T-helper 2 cell treated with Interferon-gamma antibody and Interleukin-4, amounts not matched to agents 5 μg/mL and 100 μg/mL, for 36 hours (primary cell): ENCODE measurements around the gene SUCNR1.
A peak's percentile ranks its signal among the peaks of the same experiment; 100 is the strongest.
"Not testable (repeated sequence)": the region's sequence is repeated elsewhere in the genome, so short reads cannot be mapped to it uniquely, and the experiment has no call there.

Experiments
- DNase-seq: peaks from one replicate; pipeline ENCODE4 v3.0.0; 2021; ENCODE audit warnings: low spot score
- H3K27ac Mint-ChIP-seq: one replicate; pipeline ENCODE4 v1.8.0; 2021; ENCODE audit warnings: mild to moderate bottlenecking, mixed read lengths
- H3K27me3 Mint-ChIP-seq: one replicate; pipeline ENCODE4 v1.8.0; 2021; ENCODE audit warnings: low read depth, mixed read lengths
- H3K36me3 Mint-ChIP-seq: one replicate; pipeline ENCODE4 v1.8.0; 2021; ENCODE audit warnings: low read depth, mixed read lengths
- H3K4me1 Mint-ChIP-seq: one replicate; pipeline ENCODE4 v1.8.0; 2021; ENCODE audit warnings: low read depth, mixed read lengths
- H3K4me3 Mint-ChIP-seq: one replicate; pipeline ENCODE4 v1.8.0; 2022; ENCODE audit warnings: mild to moderate bottlenecking, moderate library complexity, mixed read lengths
- H3K9me3 Mint-ChIP-seq: one replicate; pipeline ENCODE4 v1.8.0; 2021; ENCODE audit warnings: mixed read lengths

SUCNR1 gene

DNA sequence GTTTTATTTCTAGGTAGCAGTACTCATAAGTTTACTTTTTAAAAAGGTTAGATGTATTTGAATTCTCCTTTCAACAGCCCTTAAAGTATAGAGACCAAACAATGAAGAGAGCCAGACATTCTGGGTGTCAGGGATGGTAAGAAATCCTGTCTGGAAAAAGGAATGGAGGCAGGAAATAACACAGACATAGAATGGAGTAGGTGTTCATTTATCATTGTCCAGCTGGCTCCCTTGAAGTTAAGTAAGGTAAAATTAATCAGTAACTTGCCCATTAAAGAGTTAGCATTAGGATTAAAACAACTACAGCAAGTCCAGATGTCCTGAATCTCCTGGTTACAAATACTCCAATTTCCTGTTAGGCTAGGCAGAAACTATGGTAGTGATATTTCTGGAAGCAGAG is 13.5 kb upstream of the SUCNR1 start:
- DNase-seq = no peak
- H3K27me3 Mint-ChIP-seq = peaks cover 24% of the 10 kb centered on the region
- H3K9me3 Mint-ChIP-seq = no peaks in the 10 kb centered on the region
- H3K4me3 Mint-ChIP-seq = no peak overlapping the region
- no peaks in the 10 kb centered on the region for H3K4me1 Mint-ChIP-seq
- H3K36me3 Mint-ChIP-seq = no peaks in the 10 kb centered on the region
- H3K27ac Mint-ChIP-seq = no peak overlapping the region

DNA sequence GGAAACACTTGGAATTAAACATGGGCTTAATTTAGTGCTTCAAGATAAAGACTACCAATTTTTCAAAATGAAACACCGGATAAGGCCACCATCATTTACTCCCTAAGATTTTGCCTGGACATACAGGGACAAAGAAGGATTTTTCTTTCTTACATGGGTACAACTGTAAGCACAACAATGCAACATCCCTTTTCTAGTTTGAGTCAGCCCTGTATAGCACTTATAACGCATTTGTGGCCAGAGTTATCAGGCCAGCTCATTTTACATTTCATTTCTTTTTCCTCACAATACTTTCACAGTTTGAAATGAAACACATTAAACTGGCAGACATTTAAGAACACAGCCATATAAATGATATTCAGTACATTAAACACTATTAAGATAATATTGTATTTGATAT is 9.8 kb upstream of the SUCNR1 start:
- Mint-ChIP-seq H3K9me3 (no peaks in the 10 kb centered on the region), H3K27me3 (peaks cover 15% of the 10 kb centered on the region)
- no peak for DNase-seq

DNA sequence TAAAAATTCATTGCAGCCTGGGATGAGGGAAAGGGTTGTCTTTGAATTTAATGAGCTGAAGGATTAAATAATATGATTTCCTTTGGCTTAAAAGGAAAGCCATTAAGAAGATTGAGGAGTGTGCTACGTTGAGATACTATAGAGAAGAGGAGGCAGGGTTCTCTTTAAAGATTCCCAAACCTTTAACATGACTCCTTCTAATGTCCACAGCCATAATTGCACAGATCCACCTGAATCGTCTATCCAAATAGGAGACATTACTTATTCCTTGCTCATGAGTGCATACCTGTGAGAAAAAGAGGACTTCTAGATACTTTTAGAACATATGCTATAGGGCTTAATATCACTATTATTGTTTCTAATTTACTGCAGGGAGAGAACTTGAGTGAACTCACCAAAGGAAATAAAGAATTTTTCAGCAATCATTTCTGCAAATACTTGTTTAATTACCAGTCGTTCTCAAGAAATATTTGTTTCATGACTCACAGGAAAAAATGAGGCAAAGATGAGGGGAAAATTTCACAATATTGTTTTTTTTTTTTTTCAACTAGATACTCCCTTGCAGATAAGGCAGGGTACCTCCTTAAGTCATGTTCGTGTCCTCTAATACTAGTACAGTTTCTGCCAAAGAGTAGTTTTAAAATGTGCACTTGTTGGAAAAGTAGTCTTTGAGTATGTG is 8.9 kb upstream of the SUCNR1 start:
- no peaks in the 10 kb centered on the region for H3K36me3 Mint-ChIP-seq
- no peak for DNase-seq
- no peaks in the 10 kb centered on the region for H3K9me3 Mint-ChIP-seq
- H3K27ac Mint-ChIP-seq = no peak overlapping the region
- H3K27me3 Mint-ChIP-seq = peaks cover 12% of the 10 kb centered on the region
- no peak overlapping the region for H3K4me3 Mint-ChIP-seq
- no peaks in the 10 kb centered on the region for H3K4me1 Mint-ChIP-seq

More for the DNA sequence above, 9.8 kb upstream of the SUCNR1 start:
- Mint-ChIP-seq H3K36me3 (no peaks in the 10 kb centered on the region), H3K4me1 (no peaks in the 10 kb centered on the region), H3K27ac (no peak overlapping the region), H3K4me3 (no peak overlapping the region)

DNA sequence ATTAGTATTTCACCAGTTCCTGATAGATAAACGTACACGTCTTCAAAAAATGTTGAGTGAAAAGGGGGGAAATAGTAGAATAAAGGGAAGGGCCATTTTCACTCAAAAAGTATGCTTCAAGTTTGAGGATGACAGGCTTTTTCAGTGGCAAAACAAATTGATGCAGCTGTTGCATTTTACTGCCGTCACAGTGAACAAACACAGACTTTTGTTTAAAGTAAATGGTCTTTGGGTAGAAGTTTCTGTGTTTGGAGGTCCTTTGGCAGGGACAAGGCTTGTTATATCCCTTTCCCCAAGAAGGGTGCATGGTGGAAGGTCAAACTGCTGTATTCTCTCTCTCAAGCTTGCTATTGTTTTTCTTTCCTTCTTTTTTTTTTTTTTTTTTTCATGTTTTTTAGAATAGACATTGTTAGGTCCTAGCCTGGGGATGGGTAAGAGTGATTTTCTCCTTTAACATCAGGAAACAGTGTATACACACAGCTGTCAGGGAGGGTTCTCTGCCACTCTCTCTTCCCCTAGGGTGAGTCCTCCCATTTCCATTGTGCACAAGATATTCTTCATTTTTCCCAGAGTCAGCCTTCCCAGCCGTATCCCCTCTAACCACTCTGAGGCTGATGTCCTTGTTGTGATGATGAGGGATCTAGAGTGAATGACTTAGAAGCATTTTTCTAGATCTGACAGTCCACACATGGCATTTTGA is 6.6 kb upstream of the SUCNR1 start:
- H3K9me3 Mint-ChIP-seq = no peaks in the 10 kb centered on the region
- no peak overlapping the region for H3K27ac Mint-ChIP-seq
- H3K27me3 Mint-ChIP-seq = peaks cover 7% of the 10 kb centered on the region
- DNase-seq = no peak
- no peaks in the 10 kb centered on the region for H3K36me3 Mint-ChIP-seq
- H3K4me3 Mint-ChIP-seq = no peak overlapping the region
- H3K4me1 Mint-ChIP-seq = peaks cover 6% of the 10 kb centered on the region

DNA sequence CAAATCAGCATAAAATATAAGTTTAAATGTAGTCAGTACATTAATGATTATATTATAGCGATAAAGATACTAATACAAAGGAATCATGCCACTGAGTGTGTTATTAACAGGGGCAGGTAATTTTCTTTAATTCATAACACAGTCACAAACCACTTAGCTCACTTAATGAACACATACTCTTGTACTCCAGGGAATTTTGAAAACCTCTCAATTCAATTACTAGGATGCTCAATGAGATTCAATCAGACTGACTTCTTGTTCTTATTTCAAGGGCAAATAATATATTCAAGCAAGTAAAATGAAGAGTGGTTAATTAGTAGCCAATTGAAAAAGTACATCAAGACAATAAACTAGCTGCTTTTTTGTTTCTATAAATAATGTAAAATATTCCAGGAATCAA is 5.8 kb upstream of the SUCNR1 start:
- Mint-ChIP-seq H3K27ac (no peak overlapping the region), H3K27me3 (peaks cover 7% of the 10 kb centered on the region), H3K4me3 (no peak overlapping the region), H3K36me3 (no peaks in the 10 kb centered on the region), H3K9me3 (no peaks in the 10 kb centered on the region), H3K4me1 (peaks cover 9% of the 10 kb centered on the region)
- DNase-seq = no peak

DNA sequence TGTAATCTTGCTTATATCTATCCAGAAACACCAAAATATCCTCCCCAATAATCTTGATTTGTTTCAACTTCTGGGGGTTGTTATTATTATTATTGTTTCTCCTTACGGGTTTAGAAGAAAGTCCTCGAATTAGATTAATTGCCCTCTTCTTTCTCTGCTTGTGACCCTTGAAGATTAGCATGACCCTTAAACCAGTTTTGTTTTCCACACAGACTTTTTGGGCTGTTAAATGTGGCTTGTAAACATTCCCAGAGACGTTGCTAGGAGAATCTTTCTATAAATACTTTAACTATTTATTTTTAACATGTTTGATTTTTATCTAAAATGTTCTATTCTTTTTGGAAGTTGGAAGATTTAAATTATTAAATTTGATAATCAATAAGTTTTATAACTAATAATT is 4.3 kb upstream of the SUCNR1 start:
- DNase-seq = no peak
- Mint-ChIP-seq H3K36me3 (no peaks in the 10 kb centered on the region), H3K27ac (no peak overlapping the region), H3K27me3 (peaks cover 7% of the 10 kb centered on the region), H3K9me3 (no peaks in the 10 kb centered on the region), H3K4me3 (no peak overlapping the region), H3K4me1 (peaks cover 9% of the 10 kb centered on the region)

DNA sequence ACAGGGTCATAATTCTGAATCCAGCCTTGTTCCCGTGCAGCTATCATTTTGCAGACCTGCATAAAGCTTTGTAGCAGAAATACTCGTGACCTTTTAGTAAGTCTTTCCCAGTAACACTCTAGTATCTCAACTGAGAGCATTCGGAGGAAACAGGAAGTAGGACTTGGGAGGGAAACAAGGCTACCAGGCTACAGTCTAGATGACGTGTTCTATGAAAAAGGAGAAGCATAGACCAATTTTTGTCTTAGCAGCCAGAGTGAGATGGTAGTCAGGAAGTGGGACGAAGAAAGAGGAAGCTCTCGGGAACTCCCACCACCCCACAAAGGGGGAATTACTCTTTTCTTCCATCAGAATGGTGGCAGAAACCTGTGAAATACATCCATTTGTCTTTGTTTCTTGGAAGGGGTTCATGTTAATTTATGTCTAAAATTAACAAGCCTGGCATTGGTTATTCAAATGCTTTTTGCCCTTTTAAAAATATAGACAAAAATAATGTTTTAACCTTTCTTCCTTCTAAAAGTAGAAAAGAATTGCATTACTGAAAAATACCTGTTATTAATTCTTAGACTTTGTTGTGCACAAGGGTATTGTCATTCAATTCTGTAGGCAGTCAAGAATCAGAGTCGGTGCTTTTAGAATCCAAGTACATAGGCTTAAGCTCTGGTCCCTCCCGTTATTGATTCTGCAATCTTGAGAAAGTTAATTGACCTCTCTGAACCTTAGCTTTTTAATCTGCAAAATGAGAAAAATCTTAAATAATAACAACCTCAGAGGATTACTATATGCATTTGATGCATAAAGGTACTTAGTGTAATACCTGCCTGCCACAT is 1.6 kb upstream of the SUCNR1 start:
- Mint-ChIP-seq H3K4me1 (peaks cover 15% of the 10 kb centered on the region), H3K36me3 (no peaks in the 10 kb centered on the region), H3K27me3 (peaks cover 7% of the 10 kb centered on the region), H3K4me3 (peak overlapping the region; percentile 42), H3K27ac (no peak overlapping the region), H3K9me3 (no peaks in the 10 kb centered on the region)
- DNase-seq = no peak

DNA sequence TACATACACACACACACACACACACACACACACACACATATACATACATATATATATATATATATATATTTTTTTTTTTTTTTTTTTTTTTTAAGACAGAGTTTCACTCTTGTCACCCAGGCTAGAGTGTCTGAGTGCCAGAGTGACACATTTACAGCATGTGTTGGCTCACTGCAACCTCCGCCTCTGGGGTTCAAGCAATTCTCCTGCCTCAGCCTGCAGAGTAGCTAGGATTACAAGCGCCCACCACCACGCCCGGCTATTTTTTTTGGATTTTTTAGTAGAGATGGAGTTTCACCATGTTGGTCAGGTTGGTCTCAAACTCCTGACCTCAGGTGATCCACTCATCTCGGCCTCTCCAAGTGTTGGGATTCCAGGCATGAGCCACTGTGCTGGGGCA is 636 bp downstream of the SUCNR1 start:
- H3K27ac Mint-ChIP-seq, DNase-seq, H3K27me3 Mint-ChIP-seq, H3K4me3 Mint-ChIP-seq, H3K36me3 Mint-ChIP-seq, H3K9me3 Mint-ChIP-seq: not testable (repeated sequence)
- peaks cover 15% of the 10 kb centered on the region for H3K4me1 Mint-ChIP-seq

DNA sequence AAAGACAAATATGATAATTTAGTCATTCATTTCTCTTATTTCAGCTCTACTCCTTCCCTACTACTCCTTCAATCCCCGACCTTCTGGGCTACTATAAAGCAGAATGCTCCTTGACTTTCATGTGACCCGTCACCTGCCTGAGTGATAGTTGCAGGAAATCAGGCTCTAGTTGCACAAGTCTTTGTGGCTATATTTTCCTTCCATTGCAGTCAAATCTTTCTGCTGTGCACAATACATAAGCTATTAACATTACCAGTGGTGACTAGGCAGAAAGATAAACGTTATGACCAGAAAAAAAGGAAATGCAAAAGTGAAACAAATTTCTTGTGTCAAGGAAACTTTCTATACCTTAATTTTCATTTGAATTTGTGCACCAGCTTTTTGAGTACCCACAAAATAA is 2.3 kb downstream of the SUCNR1 start:
- Mint-ChIP-seq H3K36me3 (no peaks in the 10 kb centered on the region), H3K27me3 (peaks cover 10% of the 10 kb centered on the region), H3K9me3 (no peaks in the 10 kb centered on the region), H3K27ac (peak overlapping the region; percentile 63), H3K4me3 (peak overlapping the region; percentile 45), H3K4me1 (peaks cover 20% of the 10 kb centered on the region)
- DNase-seq = no peak

DNA sequence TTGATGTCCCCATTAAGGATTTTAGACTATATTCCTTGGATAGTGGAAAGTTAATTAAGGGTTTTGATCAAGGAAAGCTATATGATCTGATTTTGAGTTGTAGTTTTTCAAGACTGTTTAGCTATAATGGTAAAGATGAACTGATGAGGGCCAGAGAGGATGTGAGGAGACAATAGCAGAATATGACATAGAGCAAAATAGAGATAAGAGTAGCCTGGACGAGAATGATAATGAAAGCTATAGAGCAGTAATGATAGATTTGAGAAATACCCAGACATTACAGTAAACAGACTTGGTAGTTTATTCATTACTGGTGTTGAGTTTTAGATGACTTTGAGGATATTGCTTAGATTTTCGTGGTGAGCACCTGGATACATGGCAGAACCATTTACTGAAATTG is 3.8 kb downstream of the SUCNR1 start:
- peaks cover 16% of the 10 kb centered on the region for H3K27me3 Mint-ChIP-seq
- H3K36me3 Mint-ChIP-seq = no peaks in the 10 kb centered on the region
- peaks cover 11% of the 10 kb centered on the region for H3K4me1 Mint-ChIP-seq
- no peak overlapping the region for H3K4me3 Mint-ChIP-seq
- no peak for DNase-seq
- no peak overlapping the region for H3K27ac Mint-ChIP-seq
- H3K9me3 Mint-ChIP-seq = no peaks in the 10 kb centered on the region

DNA sequence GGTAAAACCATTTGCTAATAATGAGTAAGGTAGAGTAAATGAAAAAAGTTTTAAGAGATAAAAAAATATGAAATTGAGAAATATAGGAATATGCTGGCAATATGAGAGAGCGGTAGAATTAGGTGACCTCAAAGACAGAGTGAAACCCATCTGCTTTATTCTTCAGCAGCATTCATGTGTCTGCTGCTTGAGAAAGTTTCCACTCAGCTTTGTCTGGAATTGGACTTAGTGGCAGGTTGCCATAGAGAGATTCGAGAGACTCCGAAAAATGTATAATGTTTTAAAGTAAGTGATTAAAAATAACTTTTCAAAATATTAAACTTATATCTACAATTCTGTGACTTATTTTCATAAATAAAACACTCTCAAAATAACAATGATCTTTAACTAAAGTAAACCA is 5.0 kb downstream of the SUCNR1 start:
- peaks cover 11% of the 10 kb centered on the region for H3K4me1 Mint-ChIP-seq
- peaks cover 17% of the 10 kb centered on the region for H3K27me3 Mint-ChIP-seq
- H3K4me3 Mint-ChIP-seq = no peak overlapping the region
- H3K27ac Mint-ChIP-seq = no peak overlapping the region
- no peaks in the 10 kb centered on the region for H3K9me3 Mint-ChIP-seq
- H3K36me3 Mint-ChIP-seq = no peaks in the 10 kb centered on the region
- no peak for DNase-seq

DNA sequence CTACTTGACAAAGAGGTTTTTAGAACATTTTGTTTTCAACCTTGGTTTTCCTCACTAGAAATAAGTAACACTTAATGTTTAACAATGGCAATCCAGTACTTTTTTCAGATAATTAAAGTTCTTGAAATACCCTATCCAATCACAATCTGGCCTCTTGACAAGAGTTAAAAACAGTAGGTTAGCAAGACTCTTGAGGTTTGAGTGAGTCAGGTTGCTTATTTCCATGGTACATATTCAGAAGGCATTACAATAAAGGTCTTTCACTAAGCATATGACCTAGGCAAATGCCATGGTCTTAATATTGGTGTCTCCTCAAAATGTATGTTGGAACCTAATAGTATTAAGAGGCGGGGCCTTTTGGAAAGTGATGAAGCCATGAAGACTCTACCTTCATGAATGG is 5.6 kb downstream of the SUCNR1 start:
- Mint-ChIP-seq H3K27ac (no peak overlapping the region), H3K36me3 (no peaks in the 10 kb centered on the region)
- no peak for DNase-seq

DNA sequence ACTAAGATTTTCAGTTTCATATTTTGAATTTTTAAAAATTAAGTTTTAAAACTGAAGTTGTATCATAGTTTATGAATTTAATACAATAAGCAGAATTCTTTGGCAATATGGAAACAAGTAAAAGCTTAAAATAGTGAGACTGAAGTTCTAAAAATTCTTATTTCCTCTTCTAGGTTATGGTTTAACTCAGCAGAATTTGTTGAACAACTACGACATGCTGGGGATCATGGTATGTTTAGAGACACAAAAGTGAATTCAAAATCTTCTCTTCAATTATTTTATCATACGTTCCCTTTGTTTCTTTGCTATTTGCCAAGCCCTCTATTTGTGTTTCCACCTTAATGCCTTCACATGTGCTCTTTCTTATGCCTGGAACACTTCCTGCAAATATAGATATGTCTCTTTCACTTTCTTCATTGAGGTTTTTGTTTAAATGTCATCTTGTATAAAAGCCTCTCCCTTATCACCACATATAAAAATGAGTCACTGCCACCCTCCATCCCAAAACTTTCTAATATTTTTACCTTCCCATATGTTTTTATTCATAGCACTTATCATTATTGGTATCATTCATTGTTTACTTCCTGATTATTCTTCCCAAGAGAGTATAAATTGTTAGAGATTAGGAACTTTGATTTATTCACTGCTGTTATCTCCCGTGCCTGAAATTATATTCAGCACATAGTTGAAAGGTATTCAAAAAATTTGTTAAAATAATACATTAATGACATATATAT is 6.4 kb downstream of the SUCNR1 start:
- Mint-ChIP-seq H3K4me3 (peak overlapping the region; percentile 3), H3K27ac (peak overlapping the region; percentile 2), H3K4me1 (peaks cover 11% of the 10 kb centered on the region), H3K9me3 (peaks cover 3% of the 10 kb centered on the region), H3K27me3 (peaks cover 17% of the 10 kb centered on the region), H3K36me3 (no peaks in the 10 kb centered on the region)
- DNase-seq = no peak

More for the DNA sequence above, 5.6 kb downstream of the SUCNR1 start:
- Mint-ChIP-seq H3K4me3 (no peak overlapping the region), H3K9me3 (no peaks in the 10 kb centered on the region), H3K27me3 (peaks cover 17% of the 10 kb centered on the region), H3K4me1 (peaks cover 11% of the 10 kb centered on the region)

DNA sequence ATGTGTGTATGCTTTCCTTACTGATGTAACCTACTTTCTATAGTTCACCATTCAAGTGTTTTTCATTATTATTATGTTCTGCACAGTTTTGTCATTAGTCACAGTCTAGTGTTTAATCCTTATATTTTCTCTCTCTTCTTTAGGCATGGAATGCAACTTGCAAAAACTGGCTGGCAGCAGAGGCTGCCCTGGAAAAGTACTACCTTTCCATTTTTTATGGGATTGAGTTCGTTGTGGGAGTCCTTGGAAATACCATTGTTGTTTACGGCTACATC is 6.9 kb downstream of the SUCNR1 start:
- H3K4me3 Mint-ChIP-seq = no peak overlapping the region
- H3K9me3 Mint-ChIP-seq = peaks cover 3% of the 10 kb centered on the region
- H3K27ac Mint-ChIP-seq = no peak overlapping the region
- H3K4me1 Mint-ChIP-seq = peaks cover 15% of the 10 kb centered on the region
- DNase-seq = no peak
- H3K27me3 Mint-ChIP-seq = peaks cover 17% of the 10 kb centered on the region
- H3K36me3 Mint-ChIP-seq = no peaks in the 10 kb centered on the region
